MCF 10A (cell line): ENCODE measurements around the gene SLC30A2. TPM values are rescaled to one million over a fixed set of nuclear protein-coding genes. Genes with fewer than 3 reads are reported as not detected.

Source experiments
- BruUV-seq: library from RNA; stranded (reverse); fragments of 400-500 nt; replicated peaks from 2 replicates; lab custom pipeline; 2021; lab: Mats Ljungman, UMichigan
- CTCF ChIA-PET: fragments of 300-600 bp; sonication (Branson Sonifier 250); formaldehyde crosslinking; extraction: SDS; loops from one replicate; lab custom pipeline; 2021; ENCODE audit warnings: antibody characterized with exemption, inconsistent platforms; lab: Yijun Ruan, JAX
- POLR2A ChIA-PET: fragments of 300-600, 350-650 bp; sonication (Branson Sonifier 250); formaldehyde crosslinking; extraction: SDS; loops from one replicate; lab custom pipeline; 2020; ENCODE audit warnings: antibody characterized with exemption, inconsistent platforms; lab: Yijun Ruan, JAX
- DNase-seq: peaks from one replicate; pipeline ENCODE4 v3.0.0-alpha.2; 2018; ENCODE audit not compliant: unreplicated experiment
- H3K27ac Mint-ChIP-seq: one replicate; pipeline ENCODE4 v1.8.0; 2022; ENCODE audit warnings: mild to moderate bottlenecking, low read depth, mixed read lengths; ENCODE audit not compliant: unreplicated experiment
- H3K27me3 Mint-ChIP-seq: one replicate; pipeline ENCODE4 v1.8.0; 2022; ENCODE audit warnings: mixed read lengths; ENCODE audit not compliant: insufficient read depth, unreplicated experiment
- H3K36me3 Mint-ChIP-seq: one replicate; pipeline ENCODE4 v1.8.0; 2022; ENCODE audit warnings: mild to moderate bottlenecking, moderate library complexity, mixed read lengths; ENCODE audit not compliant: insufficient read depth, unreplicated experiment
- H3K4me1 Mint-ChIP-seq: one replicate; pipeline ENCODE4 v1.8.0; 2022; ENCODE audit warnings: mixed read lengths; ENCODE audit not compliant: insufficient read depth, unreplicated experiment
- H3K4me3 Mint-ChIP-seq: one replicate; pipeline ENCODE4 v1.8.0; 2022; ENCODE audit warnings: mild to moderate bottlenecking, moderate library complexity, mixed read lengths; ENCODE audit not compliant: unreplicated experiment
- H3K9me3 Mint-ChIP-seq: one replicate; pipeline ENCODE4 v1.8.0; 2022; ENCODE audit warnings: mixed read lengths; ENCODE audit not compliant: unreplicated experiment
- CTCF ChIP-seq: fragments of 200-600 bp; IDR thresholded peaks from one replicate; pipeline ENCODE4 v1.8.0; 2022; ENCODE audit warnings: antibody characterized with exemption, mild to moderate bottlenecking; ENCODE audit not compliant: unreplicated experiment
- intact Hi-C: fragments of 100-400 bp; cut with micrococcal nuclease; formaldehyde crosslinking; loops from 2 replicates; pipeline ENCODE4 v1.14.1; 2022
- total RNA-seq: library from RNA; stranded (reverse); gene quantifications from 2 replicates; pipeline ENCODE4 v1.2.3, GENCODE V29; 2022

Gene SLC30A2
- total RNA-seq, 1 experiment from 2014 or later, result not detected

- intact Hi-C loops, result no loop called here
- no TSS peak for BruUV-seq
- H3K4me1 Mint-ChIP-seq, result no peaks in the 10 kb centered on the region
- CTCF ChIA-PET, result interaction anchor here (2.1 kb wide), 1 partner anchor 68 kb away, joined by 5 read pairs; no protein-coding TSS in a partner anchor
- no peak for TF ChIP-seq CTCF
- no peak overlapping the region for H3K27ac Mint-ChIP-seq
- H3K36me3 Mint-ChIP-seq, result no peaks in the 10 kb centered on the region
- DNase-seq, result no peak
- no peak overlapping the region for H3K4me3 Mint-ChIP-seq
- H3K9me3 Mint-ChIP-seq, result no peaks in the 10 kb centered on the region
- POLR2A ChIA-PET, result interaction anchor here (0.6 to 1.0 kb wide), 2 partner anchors 18 to 36 kb away, joined by 3 to 4 read pairs; no protein-coding TSS in a partner anchor
- peaks cover 19% of the 10 kb centered on the region for H3K27me3 Mint-ChIP-seq
Observed at GRCh38 chr1:26077524-26077923, 31.6 kb upstream of the SLC30A2 start.

GRCh38 chr1:26075421-26076144 is 29.7 kb upstream of the SLC30A2 start:
- no TSS peak for BruUV-seq

GRCh38 chr1:26072305-26072704 is 26.4 kb upstream of the SLC30A2 start:
- no TSS peak for BruUV-seq
- intact Hi-C loops, result no loop called here
- POLR2A ChIA-PET, result no interaction called here
- Mint-ChIP-seq H3K4me3 (no peak overlapping the region), H3K27ac (no peak overlapping the region), H3K9me3 (no peaks in the 10 kb centered on the region), H3K36me3 (no peaks in the 10 kb centered on the region), H3K4me1 (no peaks in the 10 kb centered on the region), H3K27me3 (peaks cover 42% of the 10 kb centered on the region)
- CTCF ChIA-PET, result no interaction called here
- no peak for DNase-seq
- TF ChIP-seq CTCF, result no peak

More at GRCh38 chr1:26075421-26076144, 29.7 kb upstream of the SLC30A2 start:
- H3K9me3 Mint-ChIP-seq, result no peaks in the 10 kb centered on the region
- POLR2A ChIA-PET, result no interaction called here
- H3K4me1 Mint-ChIP-seq, result no peaks in the 10 kb centered on the region
- TF ChIP-seq CTCF, result no peak
- H3K27ac Mint-ChIP-seq, result no peak overlapping the region
- DNase-seq, result no peak
- peaks cover 38% of the 10 kb centered on the region for H3K27me3 Mint-ChIP-seq
- no peaks in the 10 kb centered on the region for H3K36me3 Mint-ChIP-seq
- H3K4me3 Mint-ChIP-seq, result no peak overlapping the region
- CTCF ChIA-PET, result no interaction called here
- intact Hi-C loops, result no loop called here

- no peak for TF ChIP-seq CTCF
- H3K27me3 Mint-ChIP-seq, result peaks cover 42% of the 10 kb centered on the region
- ChIA-PET POLR2A (no interaction called here), CTCF (interaction anchor here (1.5 kb wide), 1 partner anchor 36 kb away, joined by 3 read pairs; no protein-coding TSS in a partner anchor)
- no peak overlapping the region for H3K4me3 Mint-ChIP-seq
- no peak for DNase-seq
- no peaks in the 10 kb centered on the region for H3K36me3 Mint-ChIP-seq
- BruUV-seq, result no TSS peak
- H3K4me1 Mint-ChIP-seq, result no peaks in the 10 kb centered on the region
- intact Hi-C loops, result no loop called here
- H3K27ac Mint-ChIP-seq, result no peak overlapping the region
- H3K9me3 Mint-ChIP-seq, result no peaks in the 10 kb centered on the region
Observed at GRCh38 chr1:26070963-26071342, 25.0 kb upstream of the SLC30A2 start.
